Body of pancreas (tissue), 4 donors: Measurements from ENCODE around the gene SMOC2.

Experiments used
- CTCF ChIP-seq, 7 experiments: fragments of 450-650 bp in 4 of 7; fragments of 200-600 bp in 3 of 7; sonication (generic) in 3 of 7; IDR thresholded peaks; one replicate each; pipeline ENCODE4 v1.5.1; 2016 to 2019; ENCODE audit warnings: antibody characterized with exemption in 7 of 7
- POLR2A ChIP-seq, 3 donors: fragments of 450-650 bp; IDR thresholded peaks; one replicate each; pipeline ENCODE4 v1.6.1; 2016; ENCODE audit warnings: antibody characterized with exemption in 3 of 3, mild to moderate bottlenecking in 2 of 3

GRCh38 chr6:168496997-168497331, 56.0 kb downstream of the SMOC2 start:
- TF ChIP-seq CTCF (IDR thresholded peaks at IDR 0.05) = no peak
- no peak for TF ChIP-seq POLR2A (IDR thresholded peaks at IDR 0.05)
